Activated CD8-positive, alpha-beta memory T cell treated with anti-CD3 and anti-CD28 coated beads, Interleukin-2, amount 50 U/mL, for 1 hour (primary cell): ENCODE results near the gene BLVRA.
"Not testable (repeated sequence)": the region's sequence is repeated elsewhere in the genome, so short reads cannot be mapped to it uniquely, and the experiment has no call there.

ENCODE experiments used
- DNase-seq: peaks from one replicate; pipeline ENCODE4 v3.0.0-alpha.2; 2020; ENCODE audit errors: extremely low read depth

The BLVRA gene

GRCh38 chr7:43769791-43770465, 11.4 kb downstream of the BLVRA start:
- no peak for DNase-seq

- DNase-seq, result no peak
Observed at GRCh38 chr7:43771128-43771527, 12.6 kb downstream of the BLVRA start.

GRCh38 chr7:43771573-43771972, 13.1 kb downstream of the BLVRA start:
- DNase-seq, result no peak

GRCh38 chr7:43773268-43773667, 14.8 kb downstream of the BLVRA start:
- not testable (repeated sequence) for DNase-seq

GRCh38 chr7:43775255-43775654, 16.8 kb downstream of the BLVRA start:
- DNase-seq, result not testable (repeated sequence)

GRCh38 chr7:43778293-43779044, 20.0 kb downstream of the BLVRA start:
- not testable (repeated sequence) for DNase-seq

GRCh38 chr7:43779045-43779812, 20.7 kb downstream of the BLVRA start:
- DNase-seq, result no peak

GRCh38 chr7:43781726-43782607, 23.5 kb downstream of the BLVRA start:
- no peak for DNase-seq

- no peak for DNase-seq
Observed at GRCh38 chr7:43782768-43783555, 24.5 kb downstream of the BLVRA start.

- no peak for DNase-seq
Observed at GRCh38 chr7:43784030-43784584, 25.6 kb downstream of the BLVRA start.

GRCh38 chr7:43784585-43785087, 26.2 kb downstream of the BLVRA start:
- not testable (repeated sequence) for DNase-seq

- no peak for DNase-seq
Observed at GRCh38 chr7:43785420-43785819, 26.9 kb downstream of the BLVRA start.

- DNase-seq, result no peak
Observed at GRCh38 chr7:43787771-43788170, 29.3 kb downstream of the BLVRA start.

- DNase-seq, result no peak
Observed at GRCh38 chr7:43790006-43790405, 31.5 kb downstream of the BLVRA start.

- DNase-seq, result no peak
Observed at GRCh38 chr7:43790834-43791233, 32.4 kb downstream of the BLVRA start.

GRCh38 chr7:43791665-43792064, 33.2 kb downstream of the BLVRA start:
- no peak for DNase-seq

GRCh38 chr7:43792471-43793150, 34.1 kb downstream of the BLVRA start:
- no peak for DNase-seq

GRCh38 chr7:43799605-43800004, 41.1 kb downstream of the BLVRA start:
- no peak for DNase-seq

GRCh38 chr7:43803865-43804264, 45.4 kb downstream of the BLVRA start:
- DNase-seq, result no peak

- DNase-seq, result no peak
Observed at GRCh38 chr7:43808410-43808809, 49.9 kb downstream of the BLVRA start.
